ENCODE results near the gene ARMC8. TPM values are rescaled to one million over a fixed set of nuclear protein-coding genes. Genes with fewer than 3 reads are reported as not detected.

The ARMC8 gene
- total and polyA plus RNA-seq, 9 donors: 25.2 to 41.3 (median 33.3) TPM

GRCh38 chr3:138317687-138318086 is 130.6 kb downstream of the ARMC8 start:
- WGBS (ENCODE audit: insufficient coverage): no CpG with 5 or more reads among the region's 1 CpG
- no peaks in the 10 kb centered on the region for H3K27me3 ChIP-seq (ENCODE audit: control insufficient read depth, insufficient read depth, low read length)
- DNase-seq: no peak
- H3K36me3 ChIP-seq (ENCODE audit: control insufficient read depth, insufficient read depth, low read length): no peaks in the 10 kb centered on the region
- H3K27ac ChIP-seq (ENCODE audit: low read length): no peak overlapping the region
- H3K4me3 ChIP-seq (ENCODE audit: low read length): no peak overlapping the region
- no peaks in the 10 kb centered on the region for H3K4me1 ChIP-seq (ENCODE audit: control insufficient read depth, insufficient read depth, low read length)
- H3K9me3 ChIP-seq (replicated peaks; ENCODE audit: control insufficient read depth, low read depth, low read length): no peaks in the 10 kb centered on the region

- WGBS (ENCODE audit: insufficient coverage): 30% methylated on average over 2 of the region's 4 CpGs
- no peak for DNase-seq
- no peaks in the 10 kb centered on the region for H3K9me3 ChIP-seq (replicated peaks; ENCODE audit: control insufficient read depth, low read depth, low read length)
- no peaks in the 10 kb centered on the region for H3K36me3 ChIP-seq (ENCODE audit: control insufficient read depth, insufficient read depth, low read length)
- H3K27me3 ChIP-seq (ENCODE audit: control insufficient read depth, insufficient read depth, low read length): peaks cover 2% of the 10 kb centered on the region
- H3K4me3 ChIP-seq (ENCODE audit: low read length): no peak overlapping the region
- H3K27ac ChIP-seq (ENCODE audit: low read length): no peak overlapping the region
- peaks cover 3% of the 10 kb centered on the region for H3K4me1 ChIP-seq (ENCODE audit: control insufficient read depth, insufficient read depth, low read length)
Measured at GRCh38 chr3:138323971-138324370, 136.9 kb downstream of the ARMC8 start.

- Histone ChIP-seq H3K9me3 (replicated peaks; ENCODE audit: control insufficient read depth, low read depth, low read length) (no peaks in the 10 kb centered on the region), H3K4me3 (ENCODE audit: low read length) (no peak overlapping the region), H3K4me1 (ENCODE audit: control insufficient read depth, insufficient read depth, low read length) (peaks cover 11% of the 10 kb centered on the region), H3K27ac (ENCODE audit: low read length) (no peak overlapping the region), H3K27me3 (ENCODE audit: control insufficient read depth, insufficient read depth, low read length) (peaks cover 12% of the 10 kb centered on the region), H3K36me3 (ENCODE audit: control insufficient read depth, insufficient read depth, low read length) (no peaks in the 10 kb centered on the region)
- no peak for DNase-seq
Measured at GRCh38 chr3:138325990-138326389, 138.9 kb downstream of the ARMC8 start.

GRCh38 chr3:138326866-138327595 is 139.9 kb downstream of the ARMC8 start:
- H3K36me3 ChIP-seq (ENCODE audit: control insufficient read depth, insufficient read depth, low read length): no peaks in the 10 kb centered on the region
- WGBS (ENCODE audit: insufficient coverage): 100% methylated on average over 1 of the region's 12 CpGs
- no peak for DNase-seq
- no peaks in the 10 kb centered on the region for H3K9me3 ChIP-seq (replicated peaks; ENCODE audit: control insufficient read depth, low read depth, low read length)
- H3K4me1 ChIP-seq (ENCODE audit: control insufficient read depth, insufficient read depth, low read length): peaks cover 11% of the 10 kb centered on the region
- H3K27me3 ChIP-seq (ENCODE audit: control insufficient read depth, insufficient read depth, low read length): peaks cover 12% of the 10 kb centered on the region
- H3K27ac ChIP-seq (ENCODE audit: low read length): no peak overlapping the region
- H3K4me3 ChIP-seq (ENCODE audit: low read length): no peak overlapping the region

GRCh38 chr3:138327831-138328230 is 140.7 kb downstream of the ARMC8 start:
- 93% methylated on average over 3 of the region's 4 CpGs for WGBS (ENCODE audit: insufficient coverage)
- no peak for DNase-seq
- H3K9me3 ChIP-seq (replicated peaks; ENCODE audit: control insufficient read depth, low read depth, low read length): no peaks in the 10 kb centered on the region
- peaks cover 11% of the 10 kb centered on the region for H3K4me1 ChIP-seq (ENCODE audit: control insufficient read depth, insufficient read depth, low read length)
- no peak overlapping the region for H3K27ac ChIP-seq (ENCODE audit: low read length)
- H3K27me3 ChIP-seq (ENCODE audit: control insufficient read depth, insufficient read depth, low read length): peaks cover 12% of the 10 kb centered on the region
- H3K36me3 ChIP-seq (ENCODE audit: control insufficient read depth, insufficient read depth, low read length): no peaks in the 10 kb centered on the region
- H3K4me3 ChIP-seq (ENCODE audit: low read length): no peak overlapping the region

GRCh38 chr3:138328341-138328740 is 141.2 kb downstream of the ARMC8 start:
- H3K9me3 ChIP-seq (replicated peaks; ENCODE audit: control insufficient read depth, low read depth, low read length): no peaks in the 10 kb centered on the region
- no peaks in the 10 kb centered on the region for H3K36me3 ChIP-seq (ENCODE audit: control insufficient read depth, insufficient read depth, low read length)
- peaks cover 14% of the 10 kb centered on the region for H3K27me3 ChIP-seq (ENCODE audit: control insufficient read depth, insufficient read depth, low read length)
- H3K27ac ChIP-seq (ENCODE audit: low read length): no peak overlapping the region
- H3K4me1 ChIP-seq (ENCODE audit: control insufficient read depth, insufficient read depth, low read length): peaks cover 10% of the 10 kb centered on the region
- DNase-seq: no peak
- WGBS (ENCODE audit: insufficient coverage): 20% methylated on average over 2 of the region's 2 CpGs
- H3K4me3 ChIP-seq (ENCODE audit: low read length): no peak overlapping the region

GRCh38 chr3:138329127-138329983 is 142.3 kb downstream of the ARMC8 start, which contains the start of gene NME9:
Gene NME9, minus strand, starts transcription at chr3:138329851. Its CDS starts 516 bp downstream, at chr3:138329335.
- peak; percentile 78 for DNase-seq
- Histone ChIP-seq H3K27me3 (ENCODE audit: control insufficient read depth, insufficient read depth, low read length) (peaks cover 14% of the 10 kb centered on the region), H3K4me1 (ENCODE audit: control insufficient read depth, insufficient read depth, low read length) (peaks cover 8% of the 10 kb centered on the region), H3K4me3 (ENCODE audit: low read length) (peak within 1 kb of the TSS; percentile 61), H3K36me3 (ENCODE audit: control insufficient read depth, insufficient read depth, low read length) (no peaks in the 10 kb centered on the region), H3K27ac (ENCODE audit: low read length) (no peak within 1 kb of the TSS), H3K9me3 (replicated peaks; ENCODE audit: control insufficient read depth, low read depth, low read length) (no peaks in the 10 kb centered on the region)
- WGBS (ENCODE audit: insufficient coverage): under 1% methylated on average over 49 of the region's 62 CpGs

- H3K27ac ChIP-seq (ENCODE audit: low read length): no peak overlapping the region
- no peaks in the 10 kb centered on the region for H3K36me3 ChIP-seq (ENCODE audit: control insufficient read depth, insufficient read depth, low read length)
- no peak for DNase-seq
- H3K27me3 ChIP-seq (ENCODE audit: control insufficient read depth, insufficient read depth, low read length): peaks cover 14% of the 10 kb centered on the region
- WGBS (ENCODE audit: insufficient coverage): 0% methylated on average over 5 of the region's 7 CpGs
- H3K9me3 ChIP-seq (replicated peaks; ENCODE audit: control insufficient read depth, low read depth, low read length): no peaks in the 10 kb centered on the region
- H3K4me3 ChIP-seq (ENCODE audit: low read length): peak overlapping the region; percentile 61
- H3K4me1 ChIP-seq (ENCODE audit: control insufficient read depth, insufficient read depth, low read length): peaks cover 8% of the 10 kb centered on the region
Measured at GRCh38 chr3:138329984-138330293, 142.8 kb downstream of the ARMC8 start.

GRCh38 chr3:138331143-138331894 is 144.2 kb downstream of the ARMC8 start:
- Histone ChIP-seq H3K9me3 (replicated peaks; ENCODE audit: control insufficient read depth, low read depth, low read length) (no peaks in the 10 kb centered on the region), H3K27ac (ENCODE audit: low read length) (no peak overlapping the region), H3K36me3 (ENCODE audit: control insufficient read depth, insufficient read depth, low read length) (no peaks in the 10 kb centered on the region), H3K4me3 (ENCODE audit: low read length) (no peak overlapping the region), H3K27me3 (ENCODE audit: control insufficient read depth, insufficient read depth, low read length) (peaks cover 14% of the 10 kb centered on the region), H3K4me1 (ENCODE audit: control insufficient read depth, insufficient read depth, low read length) (peaks cover 8% of the 10 kb centered on the region)
- WGBS (ENCODE audit: insufficient coverage): 67% methylated on average over 3 of the region's 6 CpGs
- no peak for DNase-seq
